ENCODE measurements around the gene DNM3. TPM values are rescaled to one million over a fixed set of nuclear protein-coding genes. Genes with fewer than 3 reads are reported as not detected.

DNM3 gene
- total and polyA plus RNA-seq, 9 of the 15 experiments (the other 6 are each of a cell fraction or from before 2014, with no cell fraction given) = 0.08 to 0.36 (median 0.22) TPM; not detected in 1

- TF ChIP-seq CTCF (IDR thresholded peaks at IDR 0.05 in 2 of 3, conservative IDR thresholded peaks at IDR 0.05 in 1 of 3; ENCODE audit: insufficient read depth in 2 of 3, low read depth in 1 of 3, low read length in 3 of 3) (peak; percentile 38 to 46 (median 40)), BMI1 (IDR thresholded peaks at IDR 0.05; ENCODE audit: low read length) (no peak), ARID1B (IDR thresholded peaks at IDR 0.05) (0 out of 2 replicates have a peak, but pooled peaks have one; percentile 42)
Observed at GRCh38 chr1:171985639-171986038, 144.3 kb downstream of the DNM3 start (continued).

GRCh38 chr1:171988243-171988885, 147.1 kb downstream of the DNM3 start:
- H4K20me1 ChIP-seq (replicated peaks; ENCODE audit: control insufficient read depth, insufficient read depth, low read length) = no peaks in the 10 kb centered on the region
- ATAC-seq (no peak), FAIRE-seq (no peak), DNase-seq (ENCODE audit: extremely low read depth in 1 of 4, low spot score in 3 of 4) (no peak)
- H3K4me3 ChIP-seq = no peak overlapping the region
- POLR2A ChIA-PET = interaction anchor here (0.5 kb wide), 1 partner anchor 344 kb away, joined by 3 read pairs; no protein-coding TSS in a partner anchor
- CTCF ChIA-PET (ENCODE audit: low intra/inter-chr PET ratio) = interaction anchor here (1.1 kb wide), 1 partner anchor 189 kb away, joined by 3 read pairs; no protein-coding TSS in a partner anchor
- no peak overlapping the region for H2AFZ ChIP-seq (ENCODE audit: low read depth, low read length)
- BruUV-seq (replicated peaks) = no TSS peak
- no peaks in the 10 kb centered on the region for H3K4me1 ChIP-seq (replicated peaks in 1 of 2; ENCODE audit: control insufficient read depth in 2 of 2, insufficient read depth in 2 of 2, low read length in 2 of 2)
- WGBS (ENCODE audit: insufficient coverage, low coverage, missing lambda C conversion rate) = 0% methylated on average over 1 of the region's 1 CpG
- H3K4me2 ChIP-seq (ENCODE audit: insufficient read depth, low read length) = no peak overlapping the region
- no peaks in the 10 kb centered on the region for H3K79me2 ChIP-seq (ENCODE audit: control insufficient read depth, insufficient read depth, low read length)
- intact Hi-C loops (cut with micrococcal nuclease) = loop anchor here (10.0 kb wide), 1 partner anchor 504 kb away; the partner anchor contains the start of gene PRRC2C
- no peaks in the 10 kb centered on the region for H3K9me3 ChIP-seq (replicated peaks; ENCODE audit: control insufficient read depth, insufficient read depth, low read depth, low read length)
- H3K27me3 ChIP-seq (ENCODE audit: control insufficient read depth in 2 of 2, insufficient read depth in 2 of 2, low read length in 2 of 2) = no peaks in the 10 kb centered on the region
- in situ Hi-C loops (cut with MboI) = no loop called here
- H3K36me3 ChIP-seq (ENCODE audit: control insufficient read depth, insufficient read depth, low read length) = no peaks in the 10 kb centered on the region
- no peak overlapping the region for H3K9ac ChIP-seq (ENCODE audit: insufficient read depth in 1 of 2, low read depth in 2 of 2, low read length in 2 of 2)
- H3K27ac ChIP-seq (ENCODE audit: extremely low read depth, low read depth, low read length) = no peak overlapping the region
- no peaks in the 10 kb centered on the region for H3K9me1 ChIP-seq (ENCODE audit: control insufficient read depth, insufficient read depth, low read length)
- no peak for TF ChIP-seq FUS (optimal IDR thresholded peaks at IDR 0.05; ENCODE audit: low read depth, low read length)
- no peak for TF ChIP-seq ARID3A (IDR thresholded peaks at IDR 0.05; ENCODE audit: borderline replicate concordance, low read depth, low read length)
- TF ChIP-seq SMARCA4 (IDR thresholded peaks at IDR 0.05) = no peak
- TF ChIP-seq C11orf30 (IDR thresholded peaks at IDR 0.05; ENCODE audit: low read depth) = no peak
- TF ChIP-seq SUPT5H (IDR thresholded peaks at IDR 0.05) = no peak
- TF ChIP-seq ZBTB12 (CRISPR knock-in tag; IDR thresholded peaks at IDR 0.05) = no peak
- no peak for TF ChIP-seq PPARD (CRISPR knock-in tag; IDR thresholded peaks at IDR 0.05)
- no peak for TF ChIP-seq THRAP3 (IDR thresholded peaks at IDR 0.05; ENCODE audit: borderline replicate concordance)
- no peak for TF ChIP-seq SFPQ (IDR thresholded peaks at IDR 0.05; ENCODE audit: low read depth, low read length)
